Bronchial epithelial cell (primary cell): ENCODE data around the gene CFAP100. TPM values are rescaled to one million over a fixed set of nuclear protein-coding genes. Genes with fewer than 3 reads are reported as not detected.

Experiments used
- DNase-seq: peaks from one replicate; pipeline ENCODE4 v3.0.0-alpha.2; 2010; ENCODE audit warnings: low read depth
- FAIRE-seq: peaks from 2 replicates; lab custom pipeline; 2011; peaks lifted over from hg19 to GRCh38; lab: Jason Lieb, UNC
- H3K27me3 ChIP-seq: 2 replicates; pipeline ENCODE4 v1.5.1; 2011; ENCODE audit warnings: low read length; ENCODE audit not compliant: control insufficient read depth, insufficient read depth
- H3K36me3 ChIP-seq: 2 replicates; pipeline ENCODE4 v1.5.1; 2011; ENCODE audit warnings: low read length; ENCODE audit not compliant: control insufficient read depth, insufficient read depth
- H3K4me3 ChIP-seq: 2 replicates; pipeline ENCODE4 v1.5.1; 2011; ENCODE audit warnings: mild to moderate bottlenecking, low read depth, low read length, control low read depth
- CTCF ChIP-seq: IDR thresholded peaks from 2 replicates; pipeline ENCODE4 v1.5.1; 2011; ENCODE audit warnings: mild to moderate bottlenecking, moderate library complexity, low read length, control low read depth, inconsistent platforms; ENCODE audit not compliant: insufficient read depth, severe bottlenecking
- total RNA-seq: library from RNA; depleted of rRNA; stranded (reverse); fragments of >200 nt; gene quantifications from 2 replicates; pipeline ENCODE4 v1.2.1, GENCODE V29; 2014

Gene CFAP100
- total RNA-seq, 1 donor from 2014 or later = not detected

- H3K36me3 ChIP-seq = peaks cover 23% of the 10 kb centered on the region
- no peak overlapping the region for H3K4me3 ChIP-seq
- FAIRE-seq (no peak), DNase-seq (no peak)
- TF ChIP-seq CTCF = no peak
- no peaks in the 10 kb centered on the region for H3K27me3 ChIP-seq
Measured at GRCh38 chr3:126447456-126448106, 52.9 kb downstream of the CFAP100 start.

- TF ChIP-seq CTCF = no peak
- FAIRE-seq (no peak), DNase-seq (no peak)
- H3K27me3 ChIP-seq = no peaks in the 10 kb centered on the region
- H3K36me3 ChIP-seq = peaks cover 19% of the 10 kb centered on the region
- H3K4me3 ChIP-seq = no peak overlapping the region
Measured at GRCh38 chr3:126448136-126448892, 53.6 kb downstream of the CFAP100 start.

GRCh38 chr3:126448893-126449180 lies 54.1 kb downstream of the CFAP100 start:
- DNase-seq (no peak), FAIRE-seq (no peak)
- Histone ChIP-seq H3K36me3 (peaks cover 19% of the 10 kb centered on the region), H3K4me3 (no peak overlapping the region), H3K27me3 (no peaks in the 10 kb centered on the region)
- no peak for TF ChIP-seq CTCF

GRCh38 chr3:126449621-126450051 lies 54.9 kb downstream of the CFAP100 start:
- DNase-seq = no peak
- FAIRE-seq = no peak
- peaks cover 21% of the 10 kb centered on the region for H3K36me3 ChIP-seq

GRCh38 chr3:126450219-126450618 lies 55.5 kb downstream of the CFAP100 start:
- Histone ChIP-seq H3K4me3 (no peak overlapping the region), H3K36me3 (peaks cover 21% of the 10 kb centered on the region), H3K27me3 (no peaks in the 10 kb centered on the region)
- no peak for FAIRE-seq
- no peak for TF ChIP-seq CTCF
- no peak for DNase-seq

More at GRCh38 chr3:126449621-126450051, 54.9 kb downstream of the CFAP100 start:
- TF ChIP-seq CTCF = no peak
- no peak overlapping the region for H3K4me3 ChIP-seq
- H3K27me3 ChIP-seq = no peaks in the 10 kb centered on the region
